SU-DHL-6 (cell line): ENCODE measurements around the gene ACSL5.

Source experiments
- H2AFZ ChIP-seq: fragments of 200-600 bp; sonication (generic); 2 replicates; pipeline ENCODE4 v1.6.1; 2014; ENCODE audit warnings: low read depth, mild to moderate bottlenecking, moderate library complexity, mixed read lengths, antibody characterized with exemption, low read length; ENCODE audit not compliant: severe bottlenecking
- H3F3A ChIP-seq: fragments of 200-600 bp; shearing (Covaris generic); 2 replicates; pipeline ENCODE4 v1.6.0; 2016; ENCODE audit warnings: antibody characterized with exemption, mild to moderate bottlenecking; ENCODE audit not compliant: insufficient read depth
- H3K27ac ChIP-seq: fragments of 200-600 bp; sonication (generic); 2 replicates; pipeline ENCODE4 v1.5.1; 2016; ENCODE audit warnings: low read depth, mild to moderate bottlenecking, low read length, moderate library complexity, mixed read lengths
- H3K27me3 ChIP-seq: fragments of 200-600 bp; sonication (generic), shearing (Covaris generic); 2 replicates; pipeline ENCODE4 v1.6.0; 2014; ENCODE audit warnings: mild to moderate bottlenecking, low read length
- H3K36me3 ChIP-seq: fragments of 200-600 bp; sonication (generic); 2 replicates; pipeline ENCODE4 v1.6.1; 2014; ENCODE audit warnings: mild to moderate bottlenecking, low read length, mixed read lengths
- H3K4me2 ChIP-seq: fragments of 300-600, 200-600 bp; shearing (Covaris generic), sonication (generic); 2 replicates; pipeline ENCODE4 v1.6.0; 2014; ENCODE audit warnings: low read length, low read depth, mild to moderate bottlenecking; ENCODE audit not compliant: poor library complexity, severe bottlenecking
- H3K4me3 ChIP-seq: fragments of 200-600 bp; sonication (generic); 2 replicates; pipeline ENCODE4 v1.5.1; 2014; ENCODE audit warnings: antibody characterized with exemption, low read length, mild to moderate bottlenecking, mixed read lengths; ENCODE audit not compliant: insufficient read depth, poor library complexity, severe bottlenecking
- H3K79me2 ChIP-seq: fragments of 200-600 bp; sonication (generic); 2 replicates; pipeline ENCODE4 v1.6.1; 2014; ENCODE audit warnings: mild to moderate bottlenecking, low read length, moderate library complexity; ENCODE audit not compliant: insufficient read depth
- H3K9ac ChIP-seq: fragments of 200-600 bp; sonication (generic); 2 replicates; pipeline ENCODE4 v1.7.0; 2014; ENCODE audit warnings: mild to moderate bottlenecking, low read length
- H3K9me2 ChIP-seq: fragments of 200-600 bp; sonication (generic); replicated peaks from 2 replicates; pipeline ENCODE4 v1.6.1; 2014; ENCODE audit warnings: low read length; ENCODE audit not compliant: insufficient read depth
- H3K9me3 ChIP-seq: fragments of 200-600 bp; sonication (generic); 2 replicates; pipeline ENCODE4 v1.6.1; 2014; ENCODE audit warnings: low read length, mixed read lengths; ENCODE audit not compliant: insufficient read depth
- H4K20me1 ChIP-seq: fragments of 200-600 bp; sonication (generic); 2 replicates; pipeline ENCODE4 v1.6.1; 2014; ENCODE audit warnings: low read depth, mild to moderate bottlenecking, antibody characterized with exemption, low read length, moderate library complexity, mixed read lengths
- CTCF ChIP-seq: fragments of 200-600 bp; sonication (generic); IDR thresholded peaks from one replicate; pipeline ENCODE4 v1.5.1; 2017; ENCODE audit warnings: antibody characterized with exemption, mild to moderate bottlenecking, low read length, moderate library complexity; ENCODE audit not compliant: insufficient read depth, poor library complexity, severe bottlenecking
- EZH2phosphoT487 ChIP-seq: fragments of 200-600 bp; sonication (generic), shearing (Covaris generic); conservative IDR thresholded peaks from 2 replicates; pipeline ENCODE4 v1.6.1; 2018; ENCODE audit warnings: mild to moderate bottlenecking, antibody characterized with exemption, low read length, moderate library complexity, mixed read lengths

ACSL5 gene

GRCh38 chr10:112330607-112331160 is 43.2 kb upstream of the ACSL5 start:
- Histone ChIP-seq H3K36me3 (no peaks in the 10 kb centered on the region), H3K27ac (no peak overlapping the region), H3K4me2 (no peak overlapping the region), H3K9ac (no peak overlapping the region), H3K9me3 (no peaks in the 10 kb centered on the region), H4K20me1 (no peaks in the 10 kb centered on the region), H2AFZ (no peak overlapping the region), H3K79me2 (no peaks in the 10 kb centered on the region), H3K27me3 (no peaks in the 10 kb centered on the region), H3F3A (no peaks in the 10 kb centered on the region), H3K4me3 (no peak overlapping the region), H3K9me2 (no peaks in the 10 kb centered on the region)
- TF ChIP-seq CTCF (no peak), EZH2phosphoT487 (no peak)

GRCh38 chr10:112332022-112332421 is 41.9 kb upstream of the ACSL5 start:
- no peak overlapping the region for H3K9ac ChIP-seq
- H3K27me3 ChIP-seq: no peaks in the 10 kb centered on the region
- no peaks in the 10 kb centered on the region for H3F3A ChIP-seq
- no peaks in the 10 kb centered on the region for H3K79me2 ChIP-seq
- H3K9me2 ChIP-seq: no peaks in the 10 kb centered on the region
- H3K27ac ChIP-seq: no peak overlapping the region
- H3K9me3 ChIP-seq: no peaks in the 10 kb centered on the region
- H4K20me1 ChIP-seq: no peaks in the 10 kb centered on the region
- no peak overlapping the region for H3K4me3 ChIP-seq
- no peak for TF ChIP-seq CTCF
- no peak for TF ChIP-seq EZH2phosphoT487
- H2AFZ ChIP-seq: no peak overlapping the region
- no peak overlapping the region for H3K4me2 ChIP-seq
- no peaks in the 10 kb centered on the region for H3K36me3 ChIP-seq

- Histone ChIP-seq H4K20me1 (no peaks in the 10 kb centered on the region), H3K27me3 (no peaks in the 10 kb centered on the region), H3K4me3 (no peak overlapping the region), H3K9ac (no peak overlapping the region), H3K27ac (no peak overlapping the region), H3K9me2 (no peaks in the 10 kb centered on the region), H2AFZ (no peak overlapping the region), H3K9me3 (no peaks in the 10 kb centered on the region), H3K79me2 (no peaks in the 10 kb centered on the region), H3K4me2 (no peak overlapping the region), H3K36me3 (no peaks in the 10 kb centered on the region), H3F3A (no peaks in the 10 kb centered on the region)
- TF ChIP-seq CTCF (no peak), EZH2phosphoT487 (no peak)
Measured at GRCh38 chr10:112332509-112333228, 41.2 kb upstream of the ACSL5 start.
